NCI-H187 treated with DMSO at 0.1 percent for 48 hours (cell line): Measurements from ENCODE around the gene STK11.

Experiments used
- DNase-seq: peaks from one replicate; lab custom pipeline; 2025; lab: John Stamatoyannopoulos, UW

STK11 gene

GRCh38 chr19:1274081-1274851, 68.7 kb downstream of the STK11 start:
- no peak for DNase-seq

GRCh38 chr19:1274852-1275259, 69.3 kb downstream of the STK11 start:
- DNase-seq = no peak

- peak; percentile 87 for DNase-seq
Measured at GRCh38 chr19:1275260-1275975, 69.8 kb downstream of the STK11 start, which contains the start of gene FAM174C. Gene FAM174C (plus strand): TSS chr19:1275530. CDS start chr19:1275550, 20 bp downstream.

- no peak for DNase-seq
Measured at GRCh38 chr19:1275976-1276627, 70.5 kb downstream of the STK11 start.

- DNase-seq = no peak
Measured at GRCh38 chr19:1276628-1277022, 71.0 kb downstream of the STK11 start.

GRCh38 chr19:1277061-1277460, 71.5 kb downstream of the STK11 start:
- DNase-seq = no peak
